ENCODE measurements around the gene RARB.

Gene RARB

GRCh38 chr3:25508433-25508832 is 80.4 kb downstream of the RARB start:
- DNase-seq (ENCODE audit: low read depth in 2 of 2): no peak

GRCh38 chr3:25508901-25509300 is 80.8 kb downstream of the RARB start:
- peak; percentile 59 to 64 for DNase-seq (ENCODE audit: low read depth in 2 of 2)

DNA sequence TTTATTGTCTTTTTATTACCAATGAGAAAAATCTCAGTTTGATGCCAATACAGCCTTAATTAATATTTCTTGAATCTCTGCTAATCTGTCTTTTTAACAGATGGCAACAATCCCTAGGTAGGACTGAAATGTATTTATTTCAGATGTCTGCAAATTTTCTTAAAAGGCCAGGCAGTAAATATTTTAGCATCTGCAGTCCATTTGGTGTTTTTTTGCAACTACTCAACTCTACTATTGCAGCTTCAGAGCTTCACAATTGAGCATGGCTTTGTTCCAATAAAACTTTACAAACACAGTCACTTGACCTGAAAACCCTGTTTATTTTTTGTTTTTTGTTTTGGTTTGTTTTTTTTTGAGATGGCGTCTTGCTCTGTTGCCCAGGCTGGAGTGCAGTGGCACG is 82.7 kb downstream of the RARB start:
- DNase-seq (ENCODE audit: low read depth in 2 of 2): no peak

GRCh38 chr3:25511972-25512721 is 84.1 kb downstream of the RARB start:
- no peak for DNase-seq (ENCODE audit: low read depth in 2 of 2)

DNA sequence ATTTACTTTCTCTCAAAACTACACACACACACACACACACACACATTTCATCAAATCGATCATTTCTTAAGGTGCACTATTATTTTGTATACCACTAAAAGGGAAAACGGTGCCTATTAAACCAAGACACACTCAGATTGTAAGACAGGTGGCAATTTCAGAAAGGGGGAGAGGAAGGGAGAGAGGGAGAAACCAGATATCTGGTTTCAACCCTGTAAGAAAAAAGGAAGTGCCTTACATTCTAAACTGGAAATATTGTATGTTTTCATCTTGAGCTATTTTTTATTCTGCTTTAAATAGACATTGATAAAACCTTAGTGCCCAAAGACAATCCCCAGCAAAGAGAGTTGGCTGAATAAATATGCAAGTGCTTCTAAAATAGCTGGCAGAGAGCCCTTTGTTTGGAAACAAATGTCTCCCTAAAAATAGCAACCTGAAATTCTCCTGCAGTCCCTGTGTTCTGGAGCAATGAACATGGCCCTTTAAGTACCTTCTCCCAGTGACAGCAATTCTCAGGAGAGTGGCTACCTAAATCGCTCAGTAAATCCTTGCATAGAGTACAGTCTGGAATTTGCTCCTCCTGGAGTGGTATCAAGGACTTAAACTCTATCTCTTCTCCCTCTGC is 85.7 kb downstream of the RARB start:
- no peak for DNase-seq (ENCODE audit: low read depth in 2 of 2)

DNA sequence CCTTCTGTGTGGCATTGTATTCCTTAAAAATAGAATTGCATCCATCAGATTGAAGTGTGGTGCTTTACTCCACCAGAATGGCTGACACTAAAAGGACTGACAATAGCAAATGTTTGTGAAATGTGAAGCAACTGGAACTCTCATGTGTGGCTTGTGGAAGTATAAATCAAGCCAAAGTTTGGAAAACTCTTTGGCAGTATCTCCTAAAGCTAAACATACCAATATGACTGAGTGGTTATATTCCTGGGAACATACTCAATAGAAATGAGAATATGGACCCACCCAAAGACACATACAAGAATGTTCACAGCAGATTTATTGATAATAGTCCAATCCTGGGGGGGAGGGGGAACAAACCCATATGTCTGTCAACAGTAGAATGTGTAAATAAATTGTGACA is 87.1 kb downstream of the RARB start:
- peak in 1 of 2 experiments; percentile 50 for DNase-seq (ENCODE audit: low read depth in 2 of 2)

DNA sequence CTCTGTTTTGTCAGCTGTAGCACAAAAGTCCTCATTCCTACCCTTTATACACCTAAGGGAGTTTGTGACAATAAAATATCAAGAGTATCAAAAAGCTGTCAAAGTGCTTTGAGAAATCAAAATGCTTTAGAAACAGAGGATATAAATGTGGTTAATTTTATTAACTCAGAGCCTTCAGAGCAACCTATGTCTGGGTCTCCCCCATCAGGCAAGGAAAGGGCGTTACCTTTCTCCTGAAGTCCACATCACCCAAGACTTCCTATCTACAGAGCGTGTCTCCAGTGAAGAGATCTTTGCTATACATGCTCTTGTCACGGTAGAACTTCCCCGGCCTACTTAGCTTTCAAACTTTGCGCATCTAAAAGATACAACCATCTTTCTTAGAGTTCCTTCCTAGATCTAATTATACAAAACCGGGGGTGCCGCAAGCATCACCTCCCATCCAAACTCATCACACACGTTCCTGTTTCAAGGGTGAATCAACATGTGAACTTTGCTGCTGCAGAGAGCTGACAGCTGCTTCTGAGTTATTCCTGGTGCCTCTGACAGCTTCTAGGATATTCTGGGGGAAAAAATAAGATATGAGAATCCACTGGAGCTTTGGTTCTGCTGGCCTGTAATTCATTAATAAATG is 93.0 kb downstream of the RARB start:
- no peak for DNase-seq (ENCODE audit: low read depth in 2 of 2)

- DNase-seq (ENCODE audit: low read depth in 2 of 2): no peak
Observed at GRCh38 chr3:25527336-25527735, 99.3 kb downstream of the RARB start.

GRCh38 chr3:25527801-25528200 is 99.7 kb downstream of the RARB start:
- no peak for DNase-seq (ENCODE audit: low read depth in 2 of 2)

DNA sequence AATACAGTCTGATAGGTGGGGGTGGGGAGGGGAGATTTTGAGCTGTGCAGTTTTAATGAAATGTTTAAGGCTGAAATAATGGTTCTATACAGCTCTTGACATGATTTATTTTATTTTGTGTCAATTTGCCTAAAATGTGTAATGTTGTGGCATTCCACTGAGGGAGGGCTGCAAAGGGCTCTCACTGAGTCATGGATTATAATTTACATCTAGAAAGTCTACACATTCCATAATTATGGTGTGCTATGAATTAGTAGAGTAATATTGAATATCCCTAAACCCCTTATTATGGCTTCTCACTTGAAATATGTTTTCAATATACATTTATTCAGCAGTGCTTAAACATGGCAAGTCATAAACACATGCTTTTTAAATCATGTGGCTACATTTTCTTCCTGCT is 103.9 kb downstream of the RARB start:
- peak; percentile 86 to 91 for DNase-seq (ENCODE audit: low read depth in 2 of 2)

GRCh38 chr3:25532431-25533162 is 104.5 kb downstream of the RARB start:
- no peak for DNase-seq (ENCODE audit: low read depth in 2 of 2)

DNA sequence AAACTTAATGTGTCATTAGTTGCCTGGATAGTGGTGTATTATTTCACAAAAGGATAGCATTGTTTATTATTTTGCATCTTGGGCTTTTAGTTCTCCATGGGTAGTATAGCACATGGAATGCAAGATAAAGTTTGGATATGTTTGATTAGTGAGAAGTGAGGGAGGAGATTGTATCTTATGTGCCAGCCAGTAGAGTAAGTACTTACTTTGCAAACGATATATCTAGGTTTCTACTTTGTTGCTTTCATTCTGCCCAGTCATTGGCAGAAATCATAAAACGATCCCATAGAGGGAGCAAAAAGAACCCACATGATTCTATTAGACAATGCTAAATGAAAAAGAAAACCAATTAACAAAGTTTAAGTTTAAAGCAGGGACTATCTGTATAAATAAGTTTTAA is 105.3 kb downstream of the RARB start:
- DNase-seq (ENCODE audit: low read depth in 2 of 2): no peak

DNA sequence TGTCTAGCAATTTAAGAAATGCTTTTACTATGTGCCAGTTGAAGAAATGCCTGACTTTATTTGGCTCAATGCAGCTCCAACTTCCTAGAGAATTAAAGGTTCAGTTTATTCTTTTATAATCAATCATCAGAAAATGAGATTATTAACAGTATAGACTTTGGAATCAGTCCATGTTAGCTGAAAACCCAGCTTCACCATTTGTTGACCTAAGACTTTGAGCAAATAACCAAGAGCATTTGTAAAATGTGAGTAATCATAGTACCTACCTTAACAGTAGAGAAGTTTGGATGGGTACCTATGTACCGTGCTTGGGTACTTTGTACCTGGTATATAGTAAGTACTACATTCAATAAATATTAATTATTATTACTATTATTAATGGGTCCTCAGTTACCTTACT is 105.9 kb downstream of the RARB start:
- DNase-seq (ENCODE audit: low read depth in 2 of 2): no peak

DNA sequence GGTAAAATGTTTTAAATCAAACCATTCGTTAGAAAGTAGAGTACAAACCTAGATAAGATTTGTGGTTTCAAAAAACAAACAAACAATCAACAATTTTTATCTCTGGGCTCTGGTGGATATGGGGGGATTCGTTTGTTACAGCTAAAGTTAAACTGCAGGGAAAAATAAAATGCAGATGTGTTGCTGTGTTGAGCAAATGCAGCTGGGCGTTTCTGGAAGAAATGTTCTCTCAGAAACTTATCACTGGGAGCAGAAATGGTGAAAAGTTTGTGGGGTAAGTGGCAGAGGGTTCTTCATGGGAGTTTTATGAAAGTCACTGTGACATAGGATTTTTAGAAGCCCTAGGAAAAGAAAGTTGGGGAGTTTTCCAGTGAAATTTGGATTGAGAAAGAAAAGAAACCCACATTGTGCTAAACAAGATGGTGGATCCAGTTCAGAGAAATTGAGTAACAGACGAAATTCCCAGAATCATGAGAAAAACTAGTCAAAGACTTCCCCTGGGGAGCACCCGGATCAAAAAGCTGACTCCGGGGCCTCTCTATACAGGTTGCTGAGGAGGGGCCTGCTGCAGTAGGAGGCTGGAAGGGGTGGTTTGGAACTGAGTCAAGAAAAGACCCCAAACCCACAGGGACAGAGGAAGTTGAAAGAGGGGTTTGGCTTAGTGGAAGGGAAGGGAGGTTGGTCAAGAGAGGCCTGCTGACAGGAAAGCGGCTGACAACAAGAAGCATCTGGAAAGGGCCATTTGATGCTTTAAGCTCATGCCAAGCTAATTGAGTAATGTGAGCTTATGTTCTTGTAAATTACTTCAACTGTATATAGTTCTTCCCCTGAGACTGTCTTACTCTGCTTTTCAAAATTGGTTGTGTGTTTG is 108.7 kb downstream of the RARB start:
- DNase-seq (ENCODE audit: low read depth in 2 of 2): peak; percentile 56 to 65

DNA sequence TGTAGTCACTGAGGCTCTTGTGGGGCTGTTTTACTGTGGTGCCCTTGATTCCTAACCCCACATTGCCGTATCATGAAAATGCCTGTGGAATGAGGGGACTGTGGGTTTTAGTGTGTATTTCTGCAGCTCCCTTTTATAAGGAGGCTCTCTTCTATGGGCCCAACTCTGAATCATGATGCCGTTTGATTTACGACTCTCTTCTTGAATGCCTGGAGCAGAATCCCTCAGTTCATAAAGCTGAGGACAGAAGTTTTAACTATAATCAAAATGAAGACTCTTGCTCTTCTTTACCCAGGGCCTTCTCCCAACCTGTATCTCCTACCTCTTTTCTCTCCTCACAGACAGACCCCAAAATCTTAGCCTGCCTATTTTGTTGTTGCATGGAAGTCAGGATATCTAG is 109.5 kb downstream of the RARB start:
- DNase-seq (ENCODE audit: low read depth in 2 of 2): no peak

DNA sequence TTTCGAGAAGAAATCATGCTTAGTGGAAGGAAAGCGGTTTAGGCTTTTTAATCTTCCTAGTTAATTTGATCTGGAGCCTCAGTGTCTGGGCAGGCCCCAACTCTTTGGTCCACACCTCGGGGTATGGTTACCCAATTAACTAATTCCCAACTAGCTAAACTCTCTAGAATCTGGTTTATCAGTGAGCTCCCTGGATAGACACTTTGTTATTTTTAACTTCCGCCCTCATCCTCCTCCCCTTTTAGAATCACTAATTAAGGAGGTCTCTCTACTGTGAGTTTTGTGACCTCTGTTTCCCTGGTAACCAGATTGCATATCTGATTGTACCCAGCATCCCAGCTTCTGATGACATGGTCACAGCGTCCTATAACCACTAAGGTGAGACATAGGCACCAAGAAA is 112.2 kb downstream of the RARB start:
- no peak for DNase-seq (ENCODE audit: low read depth in 2 of 2)

GRCh38 chr3:25542492-25543039 is 114.5 kb downstream of the RARB start:
- no peak for DNase-seq (ENCODE audit: low read depth in 2 of 2)

GRCh38 chr3:25547103-25547502 is 119.0 kb downstream of the RARB start:
- DNase-seq (ENCODE audit: low read depth in 2 of 2): no peak

- no peak for DNase-seq (ENCODE audit: low read depth in 2 of 2)
Observed at GRCh38 chr3:25547943-25548674, 120.0 kb downstream of the RARB start.

DNA sequence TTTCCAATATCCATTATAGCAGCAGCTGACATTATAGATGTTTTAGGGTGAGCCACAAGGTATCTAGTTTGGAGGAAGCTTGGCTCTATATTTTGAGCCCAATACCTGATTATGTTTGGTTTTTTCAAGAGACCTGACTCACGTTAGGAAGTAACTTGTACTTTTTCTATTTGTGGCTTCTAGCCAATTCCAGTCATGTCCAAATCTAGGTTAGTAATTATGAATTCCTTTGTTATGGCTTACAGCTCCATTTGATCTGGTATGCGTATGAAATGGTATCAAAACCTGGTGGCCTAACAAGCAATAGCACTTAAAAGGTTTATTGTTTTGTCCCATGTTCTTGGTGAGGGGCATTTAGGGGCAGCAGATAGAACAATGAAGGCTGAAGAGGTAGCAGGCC is 120.8 kb downstream of the RARB start:
- no peak for DNase-seq (ENCODE audit: low read depth in 2 of 2)

- DNase-seq (ENCODE audit: low read depth in 2 of 2): no peak
Observed at GRCh38 chr3:25552251-25552650, 124.2 kb downstream of the RARB start.

Data from fibroblast of skin of left biceps (primary cell).